Forelimb muscle (tissue), 1 donor: ENCODE measurements around the gene PLXNA2. TPM values are rescaled to one million over a fixed set of nuclear protein-coding genes. Genes with fewer than 3 reads are reported as not detected.

Experiments
- DNase-seq: peaks from one replicate; pipeline ENCODE4 v3.0.0-alpha.2; 2013; ENCODE audit warnings: low read depth
- polyA plus RNA-seq: library from polyadenylated mRNA; unstranded; fragments of 120-200 nt; gene quantifications from one replicate; pipeline ENCODE4 v1.2.1, GENCODE V29; 2013; ENCODE audit not compliant: insufficient read length

Gene PLXNA2
- polyA plus RNA-seq, 1 donor = 36.3 TPM

- DNase-seq = no peak
Observed at GRCh38 chr1:208117409-208117808, 126.8 kb downstream of the PLXNA2 start.

DNA sequence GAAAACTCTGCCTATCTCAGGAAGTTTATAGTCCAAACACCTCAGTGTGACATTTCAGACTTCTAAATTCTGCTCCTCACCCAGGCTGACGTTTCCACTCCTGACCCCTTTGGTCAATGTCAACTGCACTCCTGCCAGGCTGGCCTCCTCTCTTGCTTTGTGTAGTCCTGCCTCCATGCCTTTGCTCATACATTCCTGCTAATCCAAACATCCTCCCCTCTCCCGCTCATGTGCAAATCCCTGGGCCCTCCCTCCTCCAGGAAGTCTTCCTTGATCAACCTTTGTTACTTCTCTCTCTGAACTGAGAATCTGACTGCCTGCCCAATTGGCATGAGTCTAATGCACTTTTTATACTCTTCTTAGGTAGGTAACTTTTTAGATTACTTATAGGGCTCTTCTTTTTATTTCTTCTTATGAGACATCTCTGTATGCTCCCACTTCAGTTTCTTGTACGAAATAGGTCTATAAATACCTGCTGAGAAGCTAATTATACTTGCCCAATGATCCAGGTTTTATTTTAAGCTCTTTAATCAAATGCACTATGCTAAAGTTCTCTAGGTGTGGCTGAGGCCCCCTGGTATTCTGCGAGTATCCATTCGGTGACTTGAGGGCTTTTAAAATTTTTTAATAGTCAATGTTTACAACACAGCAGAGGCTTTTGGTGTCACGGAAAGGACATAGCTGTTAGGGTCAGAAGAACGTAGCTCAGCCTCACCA is 128.1 kb downstream of the PLXNA2 start:
- no peak for DNase-seq

- no peak for DNase-seq
Observed at GRCh38 chr1:208113011-208113410, 131.2 kb downstream of the PLXNA2 start.

DNA sequence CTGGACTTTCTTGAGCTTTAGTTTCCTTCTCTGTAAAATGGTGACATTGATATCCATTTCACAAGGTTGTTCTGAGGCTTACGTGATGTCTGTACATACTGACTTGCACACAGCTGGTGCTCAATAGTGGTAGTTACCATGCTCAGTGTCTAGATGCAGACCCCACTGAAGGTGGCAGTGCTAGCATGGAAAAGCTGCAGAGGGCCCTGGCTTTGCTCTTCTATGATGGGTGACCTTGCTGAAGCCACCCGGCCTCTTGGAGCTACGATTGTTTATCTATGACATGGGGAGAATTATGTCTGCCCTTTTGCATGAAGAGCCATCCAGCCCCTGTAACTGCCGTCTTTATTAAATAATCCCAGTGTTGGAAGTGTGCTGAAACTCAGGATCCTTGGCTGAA is 131.8 kb downstream of the PLXNA2 start:
- no peak for DNase-seq

DNA sequence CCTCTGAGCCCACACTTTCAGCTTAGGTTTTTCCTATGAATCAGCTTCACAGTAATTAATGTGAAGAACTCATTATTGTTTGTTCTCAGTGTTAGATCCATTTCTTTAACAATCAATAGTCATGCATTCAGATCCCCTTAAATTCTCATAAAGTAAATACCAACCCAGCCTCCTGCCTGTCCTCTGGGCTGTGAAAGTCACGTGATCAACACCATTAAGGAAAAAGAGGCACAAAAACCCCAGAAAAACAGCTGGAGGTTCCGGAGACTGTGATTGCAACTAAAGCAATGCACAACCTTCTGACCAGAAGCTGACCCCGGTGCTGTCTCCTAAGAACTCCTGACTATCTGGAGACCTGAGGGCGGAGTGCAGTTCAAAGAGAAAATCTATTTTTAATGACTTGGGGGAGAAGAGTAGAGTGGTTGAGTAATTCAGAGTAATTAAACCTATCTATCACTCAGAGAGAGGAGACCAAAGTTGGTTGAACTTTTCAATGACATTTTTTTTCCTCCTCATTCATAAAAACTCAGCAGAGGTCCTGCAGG is 132.5 kb downstream of the PLXNA2 start:
- no peak for DNase-seq

GRCh38 chr1:208110296-208110695 is 133.9 kb downstream of the PLXNA2 start:
- no peak for DNase-seq

DNA sequence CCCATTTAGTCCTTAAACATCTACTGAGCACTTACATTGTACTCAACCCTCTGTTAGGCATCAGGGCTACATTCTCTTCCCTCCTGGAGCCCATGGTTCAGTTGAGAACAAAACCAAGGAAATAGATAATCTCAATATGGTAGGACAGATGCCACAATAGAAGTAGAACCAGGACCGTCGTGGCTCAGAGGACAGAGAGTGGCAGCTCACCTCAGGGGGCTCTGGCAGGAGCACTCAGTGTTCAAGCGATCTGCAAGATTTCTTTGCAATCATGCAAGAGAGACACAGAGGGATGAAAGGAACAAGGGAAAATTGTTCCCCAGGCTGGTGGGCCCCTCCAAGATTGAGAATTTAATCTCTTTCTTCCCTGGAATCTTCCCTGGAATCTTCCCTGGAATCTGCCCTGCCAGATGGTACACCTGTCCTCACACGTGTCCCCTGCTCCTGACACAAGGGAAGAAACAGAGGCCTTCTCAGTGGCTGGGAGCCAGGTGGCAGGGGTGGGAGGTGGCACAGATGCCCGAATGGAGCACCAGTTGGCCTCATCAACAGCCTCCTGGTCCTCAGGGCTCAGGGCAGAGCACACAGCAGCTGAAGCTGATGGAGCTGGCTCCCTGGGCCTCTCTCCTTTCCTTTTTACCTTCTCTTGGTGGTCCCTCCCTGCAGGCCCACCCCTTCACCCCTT is 135.4 kb downstream of the PLXNA2 start:
- no peak for DNase-seq

DNA sequence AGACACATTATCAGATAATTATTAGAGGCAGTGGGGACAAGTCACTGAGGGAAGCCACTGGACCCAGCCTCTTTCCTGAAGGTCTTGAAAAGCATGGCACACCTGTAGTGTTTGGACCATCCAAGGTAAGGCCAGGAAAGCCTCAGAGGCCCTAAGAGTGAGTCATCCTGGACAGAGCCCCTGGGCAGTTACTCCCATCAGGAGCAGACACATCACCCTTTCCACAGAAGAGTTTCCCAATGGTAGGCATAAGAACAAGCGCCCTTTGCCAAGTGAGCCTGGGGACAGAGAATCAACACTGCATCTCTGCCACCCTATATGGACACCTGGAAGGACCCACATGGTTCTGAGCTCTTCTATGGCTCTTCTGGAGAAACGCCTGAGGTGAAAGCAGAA is 136.0 kb downstream of the PLXNA2 start:
- DNase-seq = no peak

DNA sequence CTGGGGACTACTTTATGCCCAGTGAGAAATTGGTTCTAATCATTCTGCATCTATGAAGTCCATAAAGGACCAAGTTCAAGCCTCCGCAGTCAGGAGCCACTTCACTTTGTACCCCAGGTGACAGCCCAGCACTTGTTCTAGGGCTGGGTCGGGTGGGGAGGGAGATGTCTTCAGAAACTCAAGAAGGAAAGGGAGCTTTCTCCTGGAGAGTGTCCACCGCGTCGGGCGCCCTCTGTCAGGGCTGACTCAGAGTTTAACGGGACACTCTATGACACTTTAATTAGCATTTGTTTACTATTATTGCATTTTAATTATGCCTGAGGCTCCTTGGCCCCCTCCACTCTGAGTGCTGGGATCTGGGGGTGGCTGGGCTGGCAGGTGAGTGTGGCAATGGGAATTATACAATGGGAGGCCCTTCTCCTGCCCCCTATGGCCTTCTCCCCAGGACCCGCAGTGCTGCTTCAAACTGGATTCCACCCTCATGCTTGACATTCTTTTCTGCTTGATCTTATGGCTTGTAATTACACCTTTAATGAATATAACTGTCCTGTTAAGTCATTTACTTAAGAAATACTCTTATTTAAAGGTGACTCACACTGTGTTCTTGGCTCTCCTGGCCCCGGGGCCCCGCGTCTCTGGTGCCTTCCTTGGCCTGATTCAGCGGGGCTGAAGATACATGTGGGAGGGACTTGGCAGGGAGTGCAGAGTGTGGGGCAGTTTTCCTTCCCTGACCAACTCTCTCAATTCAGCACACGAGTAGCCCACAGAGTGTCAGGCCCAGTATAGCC is 136.6 kb downstream of the PLXNA2 start:
- DNase-seq = no peak

DNA sequence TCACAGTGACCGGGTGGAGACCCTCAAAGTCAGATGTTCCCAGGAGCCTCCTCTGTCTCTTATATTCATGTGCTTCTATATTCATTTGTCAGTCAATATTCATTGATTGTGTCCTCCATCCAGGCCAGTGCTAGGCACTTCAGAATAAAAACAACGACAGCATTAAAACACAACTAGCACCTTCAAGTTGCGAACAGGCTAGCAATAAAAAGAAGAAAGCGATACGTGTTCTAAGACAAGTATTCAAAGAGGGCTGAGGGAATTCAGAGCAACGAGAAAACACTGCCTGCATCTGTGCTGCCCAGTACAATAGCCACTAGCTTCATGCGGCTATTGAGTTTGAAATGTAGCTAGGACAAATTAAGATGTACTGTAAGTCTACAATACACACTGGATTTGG is 138.0 kb downstream of the PLXNA2 start:
- no peak for DNase-seq

- DNase-seq = no peak
Observed at GRCh38 chr1:208105756-208106155, 138.4 kb downstream of the PLXNA2 start.

GRCh38 chr1:208103597-208104513 is 140.3 kb downstream of the PLXNA2 start:
- no peak for DNase-seq

DNA sequence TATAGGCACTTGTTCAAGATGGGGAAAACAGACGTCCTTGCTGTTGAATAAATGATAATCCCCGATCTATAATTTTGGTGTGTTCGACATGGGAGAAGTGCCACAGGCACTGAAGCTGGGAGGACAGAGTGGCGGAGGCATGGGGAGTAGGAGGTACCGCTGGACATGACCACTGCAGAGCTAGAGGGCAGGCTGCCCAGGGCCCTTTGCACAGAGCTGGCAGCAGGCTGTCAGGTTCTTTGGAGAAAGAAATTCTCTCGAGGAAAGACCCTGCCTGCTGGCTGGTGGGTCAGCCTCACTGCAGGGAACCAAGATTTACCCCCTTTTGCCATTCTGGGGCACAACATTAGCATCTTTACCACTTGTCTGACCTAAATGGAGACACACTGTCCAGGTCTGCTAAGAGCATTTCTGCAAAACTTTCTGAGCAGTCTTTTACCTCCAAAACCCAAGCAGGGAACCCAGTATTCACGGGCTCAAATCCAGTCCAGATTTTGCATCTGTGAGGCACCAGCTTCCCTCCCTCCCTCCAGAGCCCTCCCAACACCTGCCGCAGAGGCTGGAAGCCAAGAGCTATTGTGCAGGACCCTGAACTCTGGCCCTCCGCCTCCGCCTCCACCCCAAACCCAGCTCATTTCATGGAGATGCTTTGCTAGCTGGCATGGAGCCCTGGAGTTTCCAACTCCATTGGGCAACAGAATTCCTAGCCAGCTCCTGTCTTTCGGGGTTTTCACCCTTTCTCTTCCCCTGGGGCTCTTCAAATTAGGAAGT is 142.3 kb downstream of the PLXNA2 start:
- no peak for DNase-seq

GRCh38 chr1:208100906-208101305 is 143.3 kb downstream of the PLXNA2 start:
- DNase-seq = no peak

DNA sequence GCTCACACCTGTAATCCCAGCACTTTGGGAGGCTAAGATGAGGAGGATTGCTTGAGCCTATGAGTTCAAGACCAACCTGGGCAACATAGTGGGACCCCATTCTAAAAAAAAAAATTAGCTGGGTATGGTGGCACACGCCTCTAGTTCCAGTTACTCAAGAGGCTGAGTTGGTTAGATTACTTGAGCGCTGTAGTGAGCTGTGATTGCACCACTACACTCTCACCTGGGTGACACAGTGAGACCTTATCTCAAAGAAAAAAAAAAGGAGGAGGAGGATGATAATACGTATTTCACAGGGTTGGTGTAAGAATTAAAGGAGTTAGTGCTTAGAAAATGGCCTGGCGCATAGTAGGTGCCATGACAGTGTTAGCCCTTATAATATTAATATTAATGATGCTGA is 144.1 kb downstream of the PLXNA2 start:
- no peak for DNase-seq

DNA sequence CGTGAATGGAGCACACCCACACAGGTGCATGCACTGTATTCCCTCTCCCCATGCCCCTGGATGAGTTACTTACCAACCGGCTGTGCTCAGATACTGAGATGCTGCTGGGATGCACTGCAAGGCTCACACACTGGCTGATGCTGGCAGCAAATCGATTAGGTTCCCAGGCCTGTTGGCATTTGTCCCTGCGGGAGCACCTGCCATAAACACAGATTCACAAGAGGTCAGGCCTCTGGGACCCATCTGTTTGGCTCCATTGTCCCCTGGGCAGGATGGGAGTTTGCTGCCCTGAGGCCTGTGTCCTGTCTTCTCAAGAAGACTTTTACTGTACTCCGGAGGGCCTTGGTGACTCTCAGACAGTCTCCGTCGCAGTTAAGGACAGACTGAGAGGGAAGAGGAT is 145.4 kb downstream of the PLXNA2 start:
- no peak for DNase-seq

GRCh38 chr1:208093754-208094719 is 150.1 kb downstream of the PLXNA2 start:
- DNase-seq = no peak

DNA sequence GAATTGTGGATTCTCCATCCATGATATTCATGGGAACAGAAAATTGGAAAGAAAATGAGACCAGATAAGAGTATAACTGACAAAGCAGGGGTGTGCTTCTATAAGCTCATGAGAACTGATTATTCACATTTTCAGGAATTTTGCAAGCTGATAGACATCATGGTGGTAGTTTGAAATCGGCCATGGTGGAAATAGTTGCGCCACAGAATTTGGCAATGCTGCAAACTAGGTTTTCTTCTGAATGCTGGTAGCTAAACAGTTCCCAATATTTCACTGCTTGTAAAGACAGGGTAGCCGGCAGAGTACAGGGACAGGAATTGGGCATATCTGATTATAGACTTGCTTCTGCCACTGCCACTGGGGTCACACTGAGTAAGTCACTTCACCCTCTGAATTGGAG is 151.1 kb downstream of the PLXNA2 start:
- no peak for DNase-seq
